ENCODE results near the gene TCP10L.

GRCh38 chr21:32529679-32530078 is 55.6 kb downstream of the TCP10L start:
- no peak for TF ChIP-seq BHLHE40 (IDR thresholded peaks at IDR 0.05; ENCODE audit: borderline replicate concordance)
- no peak for TF ChIP-seq ARNT (IDR thresholded peaks at IDR 0.05)
- TF ChIP-seq ELF4 (IDR thresholded peaks at IDR 0.05): no peak
- TF ChIP-seq SP1 (IDR thresholded peaks at IDR 0.05): no peak
- no peak for TF ChIP-seq FOXK2 (IDR thresholded peaks at IDR 0.05)
- no peak for TF ChIP-seq FOXA1 (IDR thresholded peaks at IDR 0.05)
